SU-DHL-6 (cell line): ENCODE data around the gene MYO15A.

ENCODE experiments used
- H2AFZ ChIP-seq: fragments of 200-600 bp; sonication (generic); 2 replicates; pipeline ENCODE4 v1.6.1; 2014; ENCODE audit warnings: low read depth, mild to moderate bottlenecking, moderate library complexity, mixed read lengths, antibody characterized with exemption, low read length; ENCODE audit not compliant: severe bottlenecking
- H3F3A ChIP-seq: fragments of 200-600 bp; shearing (Covaris generic); 2 replicates; pipeline ENCODE4 v1.6.0; 2016; ENCODE audit warnings: antibody characterized with exemption, mild to moderate bottlenecking; ENCODE audit not compliant: insufficient read depth
- H3K27ac ChIP-seq: fragments of 200-600 bp; sonication (generic); 2 replicates; pipeline ENCODE4 v1.5.1; 2016; ENCODE audit warnings: low read depth, mild to moderate bottlenecking, low read length, moderate library complexity, mixed read lengths
- H3K27me3 ChIP-seq: fragments of 200-600 bp; sonication (generic), shearing (Covaris generic); 2 replicates; pipeline ENCODE4 v1.6.0; 2014; ENCODE audit warnings: mild to moderate bottlenecking, low read length
- H3K36me3 ChIP-seq: fragments of 200-600 bp; sonication (generic); 2 replicates; pipeline ENCODE4 v1.6.1; 2014; ENCODE audit warnings: mild to moderate bottlenecking, low read length, mixed read lengths
- H3K4me2 ChIP-seq: fragments of 300-600, 200-600 bp; shearing (Covaris generic), sonication (generic); 2 replicates; pipeline ENCODE4 v1.6.0; 2014; ENCODE audit warnings: low read length, low read depth, mild to moderate bottlenecking; ENCODE audit not compliant: poor library complexity, severe bottlenecking
- H3K4me3 ChIP-seq: fragments of 200-600 bp; sonication (generic); 2 replicates; pipeline ENCODE4 v1.5.1; 2014; ENCODE audit warnings: antibody characterized with exemption, low read length, mild to moderate bottlenecking, mixed read lengths; ENCODE audit not compliant: insufficient read depth, poor library complexity, severe bottlenecking
- H3K79me2 ChIP-seq: fragments of 200-600 bp; sonication (generic); 2 replicates; pipeline ENCODE4 v1.6.1; 2014; ENCODE audit warnings: mild to moderate bottlenecking, low read length, moderate library complexity; ENCODE audit not compliant: insufficient read depth
- H3K9ac ChIP-seq: fragments of 200-600 bp; sonication (generic); 2 replicates; pipeline ENCODE4 v1.7.0; 2014; ENCODE audit warnings: mild to moderate bottlenecking, low read length
- H3K9me2 ChIP-seq: fragments of 200-600 bp; sonication (generic); replicated peaks from 2 replicates; pipeline ENCODE4 v1.6.1; 2014; ENCODE audit warnings: low read length; ENCODE audit not compliant: insufficient read depth
- H3K9me3 ChIP-seq: fragments of 200-600 bp; sonication (generic); 2 replicates; pipeline ENCODE4 v1.6.1; 2014; ENCODE audit warnings: low read length, mixed read lengths; ENCODE audit not compliant: insufficient read depth
- H4K20me1 ChIP-seq: fragments of 200-600 bp; sonication (generic); 2 replicates; pipeline ENCODE4 v1.6.1; 2014; ENCODE audit warnings: low read depth, mild to moderate bottlenecking, antibody characterized with exemption, low read length, moderate library complexity, mixed read lengths
- EZH2phosphoT487 ChIP-seq: fragments of 200-600 bp; sonication (generic), shearing (Covaris generic); conservative IDR thresholded peaks from 2 replicates; pipeline ENCODE4 v1.6.1; 2018; ENCODE audit warnings: mild to moderate bottlenecking, antibody characterized with exemption, low read length, moderate library complexity, mixed read lengths
- TF ChIP-seq, protein P1 (sequence below): fragments of 200-600 bp; sonication (generic); IDR thresholded peaks from one replicate; pipeline ENCODE4 v1.5.1; 2017; ENCODE audit warnings: antibody characterized with exemption, mild to moderate bottlenecking, low read length, moderate library complexity; ENCODE audit not compliant: insufficient read depth, poor library complexity, severe bottlenecking

MYO15A gene

DNA sequence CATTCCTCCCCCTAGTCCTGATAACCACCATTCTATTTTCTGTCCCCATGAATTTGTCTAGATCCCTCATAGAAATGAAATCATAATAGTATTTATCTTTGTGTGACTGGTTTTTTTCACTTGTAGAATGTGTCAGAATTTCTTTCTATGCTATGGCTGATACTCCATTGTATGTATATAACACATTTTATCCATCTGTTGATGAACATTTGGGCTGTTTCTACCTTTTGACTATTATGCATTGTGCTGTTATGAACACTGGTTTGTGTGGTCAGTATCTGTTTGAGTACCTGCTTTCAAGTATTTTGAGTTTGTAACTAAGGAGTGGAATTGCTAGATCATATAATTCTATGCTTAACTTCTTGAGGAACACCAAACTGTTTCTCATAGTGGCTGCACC is 36.8 kb upstream of the MYO15A start:
- Histone ChIP-seq H3F3A (no peaks in the 10 kb centered on the region), H3K27ac (no peak overlapping the region), H4K20me1 (no peaks in the 10 kb centered on the region), H3K9me2 (no peaks in the 10 kb centered on the region), H3K36me3 (no peaks in the 10 kb centered on the region), H3K4me3 (no peak overlapping the region), H3K9ac (no peak overlapping the region), H3K9me3 (no peaks in the 10 kb centered on the region), H2AFZ (no peak overlapping the region), H3K4me2 (no peak overlapping the region), H3K79me2 (no peaks in the 10 kb centered on the region), H3K27me3 (no peaks in the 10 kb centered on the region)
- no peak for TF ChIP-seq EZH2phosphoT487

- no peak overlapping the region for H2AFZ ChIP-seq
- H3K27me3 ChIP-seq, result no peaks in the 10 kb centered on the region
- no peaks in the 10 kb centered on the region for H3K79me2 ChIP-seq
- no peak overlapping the region for H3K4me2 ChIP-seq
- H4K20me1 ChIP-seq, result no peaks in the 10 kb centered on the region
- no peaks in the 10 kb centered on the region for H3F3A ChIP-seq
- H3K9me3 ChIP-seq, result no peaks in the 10 kb centered on the region
- no peak overlapping the region for H3K9ac ChIP-seq
- H3K27ac ChIP-seq, result no peak overlapping the region
- H3K4me3 ChIP-seq, result no peak overlapping the region
- TF ChIP-seq, protein P1, sequence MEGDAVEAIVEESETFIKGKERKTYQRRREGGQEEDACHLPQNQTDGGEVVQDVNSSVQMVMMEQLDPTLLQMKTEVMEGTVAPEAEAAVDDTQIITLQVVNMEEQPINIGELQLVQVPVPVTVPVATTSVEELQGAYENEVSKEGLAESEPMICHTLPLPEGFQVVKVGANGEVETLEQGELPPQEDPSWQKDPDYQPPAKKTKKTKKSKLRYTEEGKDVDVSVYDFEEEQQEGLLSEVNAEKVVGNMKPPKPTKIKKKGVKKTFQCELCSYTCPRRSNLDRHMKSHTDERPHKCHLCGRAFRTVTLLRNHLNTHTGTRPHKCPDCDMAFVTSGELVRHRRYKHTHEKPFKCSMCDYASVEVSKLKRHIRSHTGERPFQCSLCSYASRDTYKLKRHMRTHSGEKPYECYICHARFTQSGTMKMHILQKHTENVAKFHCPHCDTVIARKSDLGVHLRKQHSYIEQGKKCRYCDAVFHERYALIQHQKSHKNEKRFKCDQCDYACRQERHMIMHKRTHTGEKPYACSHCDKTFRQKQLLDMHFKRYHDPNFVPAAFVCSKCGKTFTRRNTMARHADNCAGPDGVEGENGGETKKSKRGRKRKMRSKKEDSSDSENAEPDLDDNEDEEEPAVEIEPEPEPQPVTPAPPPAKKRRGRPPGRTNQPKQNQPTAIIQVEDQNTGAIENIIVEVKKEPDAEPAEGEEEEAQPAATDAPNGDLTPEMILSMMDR, result no peak
- no peak for TF ChIP-seq EZH2phosphoT487
- H3K36me3 ChIP-seq, result no peaks in the 10 kb centered on the region
- H3K9me2 ChIP-seq, result no peaks in the 10 kb centered on the region
Measured at GRCh38 chr17:18074566-18075272, 33.8 kb upstream of the MYO15A start.

DNA sequence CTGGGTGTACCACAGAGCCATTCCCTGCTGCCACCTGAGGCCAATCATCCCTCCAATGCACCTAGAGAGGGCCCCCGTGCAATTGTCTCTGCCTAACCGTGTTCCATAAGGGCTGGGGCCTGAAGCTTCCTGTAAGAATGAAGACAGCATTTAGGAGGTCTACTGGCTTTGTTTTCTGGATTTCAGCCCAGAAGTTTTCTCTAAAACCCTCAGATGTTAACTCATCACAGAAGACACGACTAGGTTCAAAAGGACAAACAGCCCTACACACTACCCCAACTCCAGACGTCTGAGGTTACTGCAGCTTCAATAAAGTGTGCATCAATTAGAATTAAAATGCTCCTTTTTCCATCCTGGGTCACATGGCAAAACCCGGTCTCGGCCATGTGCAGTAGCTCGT is 31.6 kb upstream of the MYO15A start:
- Histone ChIP-seq H2AFZ (no peak overlapping the region), H3K9me3 (no peaks in the 10 kb centered on the region), H3K9me2 (no peaks in the 10 kb centered on the region), H3K4me3 (no peak overlapping the region), H3K36me3 (no peaks in the 10 kb centered on the region), H4K20me1 (no peaks in the 10 kb centered on the region), H3K27ac (no peak overlapping the region), H3K9ac (no peak overlapping the region), H3K27me3 (no peaks in the 10 kb centered on the region), H3K79me2 (no peaks in the 10 kb centered on the region), H3K4me2 (no peak overlapping the region), H3F3A (no peaks in the 10 kb centered on the region)
- TF ChIP-seq, protein P1, result no peak
- TF ChIP-seq EZH2phosphoT487, result no peak

DNA sequence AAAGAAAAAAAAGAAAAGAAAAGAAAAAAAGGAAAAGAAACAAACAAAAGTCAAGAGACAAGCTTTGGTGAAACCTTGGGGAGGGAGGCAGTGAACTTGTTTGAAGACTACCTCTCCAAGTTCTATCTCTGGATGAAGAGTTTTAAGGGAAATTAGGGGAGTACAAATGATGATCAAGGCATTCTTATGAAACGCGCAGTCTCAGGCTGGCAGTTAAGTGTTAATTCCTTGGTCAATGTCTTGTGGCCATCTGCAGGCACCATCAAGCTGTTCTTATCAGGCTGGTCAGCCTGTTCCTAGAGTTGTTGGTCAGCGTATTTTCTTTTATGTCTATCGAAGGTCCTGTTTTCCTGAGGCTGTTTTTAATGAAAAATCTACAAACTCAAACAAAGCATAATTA is 29.0 kb upstream of the MYO15A start:
- Histone ChIP-seq H3K27me3 (no peaks in the 10 kb centered on the region), H3K79me2 (no peaks in the 10 kb centered on the region), H3K9ac (no peak overlapping the region), H3K4me3 (no peak overlapping the region), H3K27ac (no peak overlapping the region), H3K9me2 (no peaks in the 10 kb centered on the region), H2AFZ (no peak overlapping the region), H3K4me2 (no peak overlapping the region), H3F3A (no peaks in the 10 kb centered on the region), H3K9me3 (no peaks in the 10 kb centered on the region), H3K36me3 (no peaks in the 10 kb centered on the region), H4K20me1 (no peaks in the 10 kb centered on the region)
- TF ChIP-seq, protein P1, result no peak
- TF ChIP-seq EZH2phosphoT487, result no peak
